ENCODE results near the gene ADD3.

Gene ADD3

GRCh38 chr10:110069502-110069982, 61.8 kb downstream of the ADD3 start:
- peak; percentile 44 for DNase-seq

- no peak for DNase-seq
Measured at GRCh38 chr10:110073896-110074295, 66.1 kb downstream of the ADD3 start.

- no peak for DNase-seq
Measured at GRCh38 chr10:110074298-110074697, 66.5 kb downstream of the ADD3 start.

- DNase-seq = no peak
Measured at GRCh38 chr10:110074758-110075671, 67.2 kb downstream of the ADD3 start.

GRCh38 chr10:110075686-110076085, 67.9 kb downstream of the ADD3 start:
- no peak for DNase-seq

- DNase-seq = no peak
Measured at GRCh38 chr10:110076559-110077318, 69.0 kb downstream of the ADD3 start.

- DNase-seq = no peak
Measured at GRCh38 chr10:110077436-110078130, 69.8 kb downstream of the ADD3 start.

- no peak for DNase-seq
Measured at GRCh38 chr10:110078317-110078716, 70.5 kb downstream of the ADD3 start.

GRCh38 chr10:110081911-110082310, 74.1 kb downstream of the ADD3 start:
- no peak for DNase-seq

GRCh38 chr10:110083884-110084283, 76.1 kb downstream of the ADD3 start:
- DNase-seq = no peak

- DNase-seq = no peak
Measured at GRCh38 chr10:110087682-110088081, 79.9 kb downstream of the ADD3 start.

- DNase-seq = no peak
Measured at GRCh38 chr10:110088367-110089104, 80.8 kb downstream of the ADD3 start.

GRCh38 chr10:110091830-110092229, 84.0 kb downstream of the ADD3 start:
- no peak for DNase-seq

GRCh38 chr10:110093722-110094121, 85.9 kb downstream of the ADD3 start:
- DNase-seq = no peak

GRCh38 chr10:110094786-110095185, 87.0 kb downstream of the ADD3 start:
- no peak for DNase-seq

- DNase-seq = no peak
Measured at GRCh38 chr10:110101464-110102144, 93.8 kb downstream of the ADD3 start.

- no peak for DNase-seq
Measured at GRCh38 chr10:110103921-110104461, 96.2 kb downstream of the ADD3 start.

- no peak for DNase-seq
Measured at GRCh38 chr10:110105873-110106272, 98.1 kb downstream of the ADD3 start.

- DNase-seq = no peak
Measured at GRCh38 chr10:110107430-110107829, 99.6 kb downstream of the ADD3 start.

- DNase-seq = no peak
Measured at GRCh38 chr10:110107887-110108286, 100.1 kb downstream of the ADD3 start.

GRCh38 chr10:110109511-110109910, 101.7 kb downstream of the ADD3 start:
- DNase-seq = no peak

GRCh38 chr10:110110338-110110737, 102.6 kb downstream of the ADD3 start:
- no peak for DNase-seq
